Smooth muscle cell (in vitro differentiated cells): ENCODE data around the gene SPON1. TPM values are rescaled to one million over a fixed set of nuclear protein-coding genes. Genes with fewer than 3 reads are reported as not detected.

Experiments used
- DNase-seq: peaks from one replicate; lab custom pipeline; 2025; ENCODE audit not compliant: unreplicated experiment; lab: John Stamatoyannopoulos, UW
- H2AFZ ChIP-seq: fragments of 200-600 bp; sonication (generic); 2 replicates; pipeline ENCODE4 v1.6.0; 2016; ENCODE audit warnings: antibody characterized with exemption, low read depth, mild to moderate bottlenecking
- H3F3A ChIP-seq: fragments of 200-600 bp; sonication (generic); 2 replicates; pipeline ENCODE4 v1.6.0; 2017; ENCODE audit warnings: antibody characterized with exemption, low read depth
- H3K27ac ChIP-seq: fragments of 200-600 bp; sonication (generic); 2 replicates; pipeline ENCODE4 v1.5.1; 2016; ENCODE audit warnings: low read depth, mild to moderate bottlenecking
- H3K27me3 ChIP-seq: fragments of 200-600 bp; sonication (generic); 2 replicates; pipeline ENCODE4 v1.6.1; 2016; ENCODE audit warnings: low read depth, mild to moderate bottlenecking
- H3K36me3 ChIP-seq: fragments of 200-600 bp; sonication (generic); 2 replicates; pipeline ENCODE4 v1.5.1; 2016; ENCODE audit warnings: low read depth
- H3K4me1 ChIP-seq: fragments of 200-600 bp; sonication (generic); 2 replicates; pipeline ENCODE4 v1.5.1; 2016; ENCODE audit warnings: low read depth
- H3K4me2 ChIP-seq: fragments of 200-600 bp; sonication (generic); 2 replicates; pipeline ENCODE4 v1.6.0; 2016; ENCODE audit warnings: mild to moderate bottlenecking
- H3K4me3 ChIP-seq: fragments of 200-600 bp; sonication (generic); 2 replicates; pipeline ENCODE4 v1.5.1; 2016; ENCODE audit warnings: mild to moderate bottlenecking
- H3K79me2 ChIP-seq: fragments of 200-600 bp; sonication (generic); 2 replicates; pipeline ENCODE4 v1.6.0; 2016; ENCODE audit warnings: low read depth, mild to moderate bottlenecking
- H3K9ac ChIP-seq: fragments of 200-600 bp; sonication (generic); 2 replicates; pipeline ENCODE4 v1.6.0; 2016; ENCODE audit warnings: low read depth
- H3K9me3 ChIP-seq: fragments of 200-600 bp; sonication (generic); replicated peaks from 2 replicates; pipeline ENCODE4 v1.5.1; 2016; ENCODE audit warnings: low read depth
- H4K20me1 ChIP-seq: fragments of 200-600 bp; sonication (generic); 2 replicates; pipeline ENCODE4 v1.6.0; 2016; ENCODE audit warnings: low read depth
- WGBS: methylation state at CpG from one replicate; pipeline ENCODE4 v1.1.7; 2016; ENCODE audit warnings: low lambda C conversion rate; 5-methylcytosine and 5-hydroxymethylcytosine counted together
- polyA plus RNA-seq: library from polyadenylated mRNA; unstranded; fragments of >200 nt; fragmentation: Nextera tagmentation; extraction: Ambion mirVana; gene quantifications from 2 replicates; pipeline ENCODE4 v1.2.1, GENCODE V29; 2016
- total RNA-seq: library from RNA; depleted of rRNA; stranded (reverse); fragments of >200 nt; gene quantifications from 2 replicates; pipeline ENCODE4 v1.2.3, GENCODE V29; 2014
- TF ChIP-seq, protein P1 (sequence below): fragments of 200-600 bp; sonication (generic); IDR thresholded peaks from 2 replicates; pipeline ENCODE4 v1.5.1; 2017; ENCODE audit warnings: borderline replicate concordance, mild to moderate bottlenecking, antibody characterized with exemption; ENCODE audit not compliant: insufficient read depth, poor library complexity, severe bottlenecking

SPON1 gene
- total and polyA plus RNA-seq, 2 experiments from 2014 or later = 38.0 to 40.6 TPM

DNA sequence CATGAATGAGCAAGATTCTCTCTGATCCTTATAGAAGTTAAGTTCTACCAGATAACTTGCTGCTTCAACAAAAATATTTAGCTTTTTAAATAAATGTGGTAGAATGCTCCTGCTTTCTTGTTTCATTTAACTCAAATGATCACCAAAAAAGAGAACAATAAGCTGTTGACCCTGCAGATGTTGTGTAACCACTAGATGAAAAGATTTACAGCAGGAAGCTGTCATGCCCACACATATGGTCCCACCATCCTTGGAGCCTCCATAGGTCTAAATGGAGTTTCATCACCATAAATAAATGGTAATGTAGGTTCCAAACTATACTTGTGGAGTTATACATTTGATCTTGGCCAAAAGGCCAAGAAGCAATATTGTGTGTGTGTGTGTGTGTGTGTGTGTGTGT lies 277.7 kb downstream of the SPON1 start:
- Histone ChIP-seq H3K9me3 (no peaks in the 10 kb centered on the region), H3F3A (no peaks in the 10 kb centered on the region), H2AFZ (no peak overlapping the region), H3K79me2 (no peaks in the 10 kb centered on the region), H3K4me3 (no peak overlapping the region), H3K9ac (no peak overlapping the region), H3K4me2 (no peak overlapping the region), H3K36me3 (no peaks in the 10 kb centered on the region), H3K27me3 (peaks cover 10% of the 10 kb centered on the region), H3K4me1 (no peaks in the 10 kb centered on the region), H3K27ac (no peak overlapping the region), H4K20me1 (no peaks in the 10 kb centered on the region)
- TF ChIP-seq, protein P1, sequence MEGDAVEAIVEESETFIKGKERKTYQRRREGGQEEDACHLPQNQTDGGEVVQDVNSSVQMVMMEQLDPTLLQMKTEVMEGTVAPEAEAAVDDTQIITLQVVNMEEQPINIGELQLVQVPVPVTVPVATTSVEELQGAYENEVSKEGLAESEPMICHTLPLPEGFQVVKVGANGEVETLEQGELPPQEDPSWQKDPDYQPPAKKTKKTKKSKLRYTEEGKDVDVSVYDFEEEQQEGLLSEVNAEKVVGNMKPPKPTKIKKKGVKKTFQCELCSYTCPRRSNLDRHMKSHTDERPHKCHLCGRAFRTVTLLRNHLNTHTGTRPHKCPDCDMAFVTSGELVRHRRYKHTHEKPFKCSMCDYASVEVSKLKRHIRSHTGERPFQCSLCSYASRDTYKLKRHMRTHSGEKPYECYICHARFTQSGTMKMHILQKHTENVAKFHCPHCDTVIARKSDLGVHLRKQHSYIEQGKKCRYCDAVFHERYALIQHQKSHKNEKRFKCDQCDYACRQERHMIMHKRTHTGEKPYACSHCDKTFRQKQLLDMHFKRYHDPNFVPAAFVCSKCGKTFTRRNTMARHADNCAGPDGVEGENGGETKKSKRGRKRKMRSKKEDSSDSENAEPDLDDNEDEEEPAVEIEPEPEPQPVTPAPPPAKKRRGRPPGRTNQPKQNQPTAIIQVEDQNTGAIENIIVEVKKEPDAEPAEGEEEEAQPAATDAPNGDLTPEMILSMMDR = no peak
- DNase-seq = no peak

DNA sequence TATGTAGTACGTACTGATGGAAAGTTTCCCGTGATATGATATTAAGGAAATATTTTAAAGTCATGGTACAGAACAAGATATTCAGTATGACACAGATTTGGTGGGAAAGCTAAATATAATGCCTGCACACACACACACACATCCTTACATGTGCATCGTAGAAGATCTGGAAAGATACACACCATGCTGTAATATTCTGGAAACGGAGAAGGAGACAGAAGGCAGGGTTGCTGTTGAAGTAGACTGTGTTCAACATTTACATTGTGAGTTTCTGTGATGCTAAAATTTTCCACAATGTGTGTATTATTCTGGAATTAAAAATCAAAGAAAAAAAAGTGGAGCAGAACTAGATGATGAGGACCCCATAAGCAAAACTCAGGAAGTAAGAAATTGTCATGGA lies 278.4 kb downstream of the SPON1 start:
- Histone ChIP-seq H3K27ac (no peak overlapping the region), H3K4me2 (no peak overlapping the region), H3K79me2 (no peaks in the 10 kb centered on the region), H3K9ac (no peak overlapping the region), H3K4me3 (no peak overlapping the region), H3K27me3 (peaks cover 6% of the 10 kb centered on the region), H4K20me1 (no peaks in the 10 kb centered on the region), H3K4me1 (no peaks in the 10 kb centered on the region), H2AFZ (no peak overlapping the region), H3K36me3 (no peaks in the 10 kb centered on the region), H3F3A (no peaks in the 10 kb centered on the region), H3K9me3 (no peaks in the 10 kb centered on the region)
- 90% methylated on average over 4 of the region's 4 CpGs for WGBS
- DNase-seq = no peak
- TF ChIP-seq, protein P1 = no peak

DNA sequence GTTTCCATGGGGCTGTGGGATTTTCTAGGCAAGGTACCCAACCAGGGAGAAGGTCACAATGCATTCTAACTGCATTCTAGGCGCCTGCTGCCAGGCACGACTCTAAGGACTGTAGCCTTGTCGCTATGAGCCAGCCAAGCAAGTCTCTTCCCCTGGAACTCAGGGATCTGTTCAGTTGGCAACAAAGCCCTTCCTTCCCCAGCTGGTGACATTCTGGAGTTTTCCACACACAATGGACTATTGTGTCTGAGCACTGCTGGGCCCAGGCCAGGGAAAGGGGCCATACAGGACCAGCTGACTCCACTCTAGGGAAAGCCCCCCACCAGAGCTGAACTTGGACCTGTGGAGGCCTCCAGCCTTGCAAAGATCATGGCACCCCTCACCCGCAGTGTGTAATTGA lies 279.7 kb downstream of the SPON1 start:
- Histone ChIP-seq H4K20me1 (no peaks in the 10 kb centered on the region), H3K79me2 (no peaks in the 10 kb centered on the region), H3F3A (no peaks in the 10 kb centered on the region), H3K9ac (no peak overlapping the region), H3K36me3 (no peaks in the 10 kb centered on the region), H3K4me2 (no peak overlapping the region), H3K27ac (no peak overlapping the region), H2AFZ (no peak overlapping the region), H3K27me3 (peaks cover 4% of the 10 kb centered on the region), H3K4me1 (no peaks in the 10 kb centered on the region), H3K4me3 (no peak overlapping the region), H3K9me3 (no peaks in the 10 kb centered on the region)
- WGBS = 68% methylated on average over 4 of the region's 4 CpGs
- TF ChIP-seq, protein P1 = no peak
- no peak for DNase-seq

DNA sequence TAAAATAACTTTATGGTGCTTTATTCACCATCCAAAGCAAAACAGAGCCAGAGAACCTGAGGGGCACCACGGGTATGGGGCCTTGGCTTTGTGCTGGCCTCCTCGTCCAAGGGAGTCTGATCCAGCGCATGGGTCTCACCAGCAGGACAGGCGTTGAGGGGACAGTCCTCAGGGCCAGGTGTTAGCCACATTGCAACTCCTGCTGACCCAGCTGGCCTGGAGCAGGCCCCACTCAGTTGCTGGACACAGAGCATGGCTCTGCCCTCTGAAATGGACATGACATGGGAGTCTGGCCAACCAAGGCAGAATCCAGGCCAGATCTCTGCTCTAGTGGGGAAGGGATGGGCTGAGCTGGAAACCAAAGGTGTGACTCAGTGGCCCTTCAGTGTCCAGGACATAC lies 280.2 kb downstream of the SPON1 start:
- H3K27ac ChIP-seq = no peak overlapping the region
- no peak overlapping the region for H2AFZ ChIP-seq
- DNase-seq = no peak
- peaks cover 4% of the 10 kb centered on the region for H3K27me3 ChIP-seq
- H3F3A ChIP-seq = no peaks in the 10 kb centered on the region
- no peak overlapping the region for H3K4me3 ChIP-seq
- no peak overlapping the region for H3K9ac ChIP-seq
- no peaks in the 10 kb centered on the region for H3K9me3 ChIP-seq
- WGBS = 98% methylated on average over 4 of the region's 4 CpGs
- H3K4me2 ChIP-seq = no peak overlapping the region
- H4K20me1 ChIP-seq = no peaks in the 10 kb centered on the region
- H3K79me2 ChIP-seq = no peaks in the 10 kb centered on the region
- H3K4me1 ChIP-seq = no peaks in the 10 kb centered on the region
- TF ChIP-seq, protein P1 = no peak
- no peaks in the 10 kb centered on the region for H3K36me3 ChIP-seq
